GM18861 (cell line): ENCODE results near the gene PLCL1.
"Not testable (repeated sequence)": the region's sequence is repeated elsewhere in the genome, so short reads cannot be mapped to it uniquely, and the experiment has no call there.

Experiments
- ATAC-seq: cut with Tn5 transposase; IDR thresholded peaks from one replicate; pipeline ENCODE4 v1.9.1; 2021; ENCODE audit not compliant: unreplicated experiment

The PLCL1 gene

GRCh38 chr2:197993363-197993762 lies 189.0 kb downstream of the PLCL1 start:
- no peak for ATAC-seq

- ATAC-seq: no peak
Observed at GRCh38 chr2:197993830-197994229, 189.4 kb downstream of the PLCL1 start.

GRCh38 chr2:197994751-197995150 lies 190.4 kb downstream of the PLCL1 start:
- ATAC-seq: no peak

GRCh38 chr2:197996583-197996982 lies 192.2 kb downstream of the PLCL1 start:
- no peak for ATAC-seq

GRCh38 chr2:197997083-197997541 lies 192.7 kb downstream of the PLCL1 start:
- no peak for ATAC-seq

- no peak for ATAC-seq
Observed at GRCh38 chr2:197998702-197999101, 194.3 kb downstream of the PLCL1 start.

- no peak for ATAC-seq
Observed at GRCh38 chr2:198000417-198000816, 196.0 kb downstream of the PLCL1 start.

- no peak for ATAC-seq
Observed at GRCh38 chr2:198004173-198004572, 199.8 kb downstream of the PLCL1 start.

GRCh38 chr2:198004921-198005829 lies 200.8 kb downstream of the PLCL1 start:
- ATAC-seq: peak; percentile 81

- no peak for ATAC-seq
Observed at GRCh38 chr2:198006733-198007132, 202.3 kb downstream of the PLCL1 start.

- ATAC-seq: no peak
Observed at GRCh38 chr2:198008230-198008629, 203.8 kb downstream of the PLCL1 start.

- no peak for ATAC-seq
Observed at GRCh38 chr2:198012025-198012424, 207.6 kb downstream of the PLCL1 start.

- ATAC-seq: no peak
Observed at GRCh38 chr2:198016243-198016642, 211.8 kb downstream of the PLCL1 start.

- ATAC-seq: no peak
Observed at GRCh38 chr2:198017068-198017467, 212.7 kb downstream of the PLCL1 start.

- no peak for ATAC-seq
Observed at GRCh38 chr2:198028955-198029354, 224.6 kb downstream of the PLCL1 start.

GRCh38 chr2:198029576-198029975 lies 225.2 kb downstream of the PLCL1 start:
- not testable (repeated sequence) for ATAC-seq

- ATAC-seq: no peak
Observed at GRCh38 chr2:198033626-198034025, 229.2 kb downstream of the PLCL1 start.

GRCh38 chr2:198036029-198036879 lies 231.9 kb downstream of the PLCL1 start:
- no peak for ATAC-seq

- ATAC-seq: no peak
Observed at GRCh38 chr2:198040835-198041234, 236.4 kb downstream of the PLCL1 start.

GRCh38 chr2:198042189-198042588 lies 237.8 kb downstream of the PLCL1 start:
- peak; percentile 58 for ATAC-seq

- no peak for ATAC-seq
Observed at GRCh38 chr2:198044777-198045176, 240.4 kb downstream of the PLCL1 start.

- ATAC-seq: no peak
Observed at GRCh38 chr2:198045227-198045626, 240.8 kb downstream of the PLCL1 start.
